ENCODE results near the gene FREM1. TPM values are rescaled to one million over a fixed set of nuclear protein-coding genes. Genes with fewer than 3 reads are reported as not detected.

The FREM1 gene
- polyA plus RNA-seq, 3 donors, result 187 to 240 (median 207) TPM

- DNase-seq (ENCODE audit: extremely low read depth in 1 of 11, low read depth in 9 of 11, low spot score in 4 of 11), result no peak
Observed at GRCh38 chr9:14788846-14789245, 121.4 kb downstream of the FREM1 start.

GRCh38 chr9:14783358-14783757 lies 126.9 kb downstream of the FREM1 start:
- DNase-seq (ENCODE audit: extremely low read depth in 1 of 11, low read depth in 9 of 11, low spot score in 4 of 11), result no peak

GRCh38 chr9:14782286-14783051 lies 127.8 kb downstream of the FREM1 start:
- DNase-seq (ENCODE audit: extremely low read depth in 1 of 11, low read depth in 9 of 11, low spot score in 4 of 11), result no peak

- DNase-seq (ENCODE audit: extremely low read depth in 1 of 11, low read depth in 9 of 11, low spot score in 4 of 11), result no peak
Observed at GRCh38 chr9:14780693-14781092, 129.5 kb downstream of the FREM1 start.

- no peak for DNase-seq (ENCODE audit: extremely low read depth in 1 of 11, low read depth in 9 of 11, low spot score in 4 of 11)
Observed at GRCh38 chr9:14780251-14780650, 130.0 kb downstream of the FREM1 start.

GRCh38 chr9:14779566-14780022 lies 130.6 kb downstream of the FREM1 start:
- DNase-seq (ENCODE audit: extremely low read depth in 1 of 11, low read depth in 9 of 11, low spot score in 4 of 11), result no peak

- DNase-seq (ENCODE audit: extremely low read depth in 1 of 11, low read depth in 9 of 11, low spot score in 4 of 11), result no peak
Observed at GRCh38 chr9:14778565-14778964, 131.7 kb downstream of the FREM1 start.

GRCh38 chr9:14775917-14776316 lies 134.3 kb downstream of the FREM1 start:
- DNase-seq (ENCODE audit: extremely low read depth in 1 of 11, low read depth in 9 of 11, low spot score in 4 of 11), result no peak

- no peak for DNase-seq (ENCODE audit: extremely low read depth in 1 of 11, low read depth in 9 of 11, low spot score in 4 of 11)
Observed at GRCh38 chr9:14770592-14770991, 139.6 kb downstream of the FREM1 start.

GRCh38 chr9:14769230-14769571 lies 141.0 kb downstream of the FREM1 start:
- no peak for DNase-seq (ENCODE audit: extremely low read depth in 1 of 11, low read depth in 9 of 11, low spot score in 4 of 11)

- peak; percentile 24 to 61 (median 41) for DNase-seq (ENCODE audit: extremely low read depth in 1 of 11, low read depth in 9 of 11, low spot score in 4 of 11)
Observed at GRCh38 chr9:14768405-14769229, 141.6 kb downstream of the FREM1 start.

GRCh38 chr9:14766299-14766698 lies 143.9 kb downstream of the FREM1 start:
- no peak for DNase-seq (ENCODE audit: extremely low read depth in 1 of 11, low read depth in 9 of 11, low spot score in 4 of 11)

- DNase-seq (ENCODE audit: extremely low read depth in 1 of 11, low read depth in 9 of 11, low spot score in 4 of 11), result no peak
Observed at GRCh38 chr9:14761584-14761983, 148.6 kb downstream of the FREM1 start.

- no peak for DNase-seq (ENCODE audit: extremely low read depth in 1 of 11, low read depth in 9 of 11, low spot score in 4 of 11)
Observed at GRCh38 chr9:14760060-14760459, 150.2 kb downstream of the FREM1 start.

- DNase-seq (ENCODE audit: extremely low read depth in 1 of 11, low read depth in 9 of 11, low spot score in 4 of 11), result no peak
Observed at GRCh38 chr9:14756291-14756690, 153.9 kb downstream of the FREM1 start.

GRCh38 chr9:14752871-14753270 lies 157.4 kb downstream of the FREM1 start:
- DNase-seq (ENCODE audit: extremely low read depth in 1 of 11, low read depth in 9 of 11, low spot score in 4 of 11), result no peak

GRCh38 chr9:14752271-14752670 lies 158.0 kb downstream of the FREM1 start:
- DNase-seq (ENCODE audit: extremely low read depth in 1 of 11, low read depth in 9 of 11, low spot score in 4 of 11), result peak in 6 of 11 donors; percentile 5 to 20 (median 12)

- no peak for DNase-seq (ENCODE audit: extremely low read depth in 1 of 11, low read depth in 9 of 11, low spot score in 4 of 11)
Observed at GRCh38 chr9:14750821-14751220, 159.4 kb downstream of the FREM1 start.

GRCh38 chr9:14749741-14750211 lies 160.5 kb downstream of the FREM1 start:
- no peak for DNase-seq (ENCODE audit: extremely low read depth in 1 of 11, low read depth in 9 of 11, low spot score in 4 of 11)

- no peak for DNase-seq (ENCODE audit: extremely low read depth in 1 of 11, low read depth in 9 of 11, low spot score in 4 of 11)
Observed at GRCh38 chr9:14748373-14748772, 161.9 kb downstream of the FREM1 start.

All from renal cortex interstitium (tissue), 11 donors.